AG09319 (cell line): ENCODE data around the gene DHRSX.
"Not testable (repeated sequence)": the region's sequence is repeated elsewhere in the genome, so short reads cannot be mapped to it uniquely, and the experiment has no call there.

Experiments used
- DNase-seq: peaks from one replicate; pipeline ENCODE4 v3.0.0-alpha.2; 2010; ENCODE audit warnings: low read depth; ENCODE audit errors: extremely low read depth
- TF ChIP-seq, protein P1 (sequence below): IDR thresholded peaks from 2 replicates; pipeline ENCODE4 v1.5.1; 2011; ENCODE audit warnings: low read depth, mild to moderate bottlenecking, inconsistent platforms, low read length, moderate library complexity

DHRSX gene

DNA sequence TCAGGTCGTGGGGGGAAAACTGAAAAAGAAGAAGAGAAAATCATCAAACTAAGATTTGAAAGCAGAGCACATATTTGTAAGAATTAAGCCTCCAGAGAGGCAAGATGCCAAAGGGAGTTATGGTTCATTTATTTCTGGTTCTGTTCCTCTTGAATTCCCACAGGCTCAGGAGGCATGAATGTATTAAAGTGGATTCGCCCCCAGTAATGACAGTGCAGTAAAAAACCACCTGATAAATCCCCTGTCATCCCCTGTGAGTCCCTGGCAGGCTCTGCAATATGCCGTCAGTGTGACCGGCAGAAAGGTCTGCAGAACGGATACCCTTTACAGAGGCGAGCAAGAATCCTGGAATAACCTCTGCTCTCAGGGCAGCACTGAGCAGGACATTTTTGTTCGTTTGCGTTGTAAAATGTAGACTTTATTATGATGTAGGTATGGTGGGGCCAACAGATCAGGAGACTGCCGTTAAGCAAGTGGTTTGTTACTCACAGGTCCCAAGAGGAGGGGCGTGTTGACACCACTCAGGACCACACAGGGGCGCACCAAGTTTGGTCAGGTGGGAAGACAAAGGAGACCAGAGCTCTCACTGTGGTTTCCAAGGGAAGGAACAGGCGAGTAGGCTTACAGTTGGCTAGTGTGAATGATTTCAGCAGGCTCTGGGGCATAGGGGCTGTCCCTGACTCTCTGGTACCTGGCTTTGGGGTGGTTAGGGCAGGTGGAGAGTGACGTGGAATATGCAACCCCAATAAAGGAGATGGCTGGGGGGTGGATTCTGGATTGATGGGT is 75.3 kb downstream of the DHRSX start:
- TF ChIP-seq, protein P1, sequence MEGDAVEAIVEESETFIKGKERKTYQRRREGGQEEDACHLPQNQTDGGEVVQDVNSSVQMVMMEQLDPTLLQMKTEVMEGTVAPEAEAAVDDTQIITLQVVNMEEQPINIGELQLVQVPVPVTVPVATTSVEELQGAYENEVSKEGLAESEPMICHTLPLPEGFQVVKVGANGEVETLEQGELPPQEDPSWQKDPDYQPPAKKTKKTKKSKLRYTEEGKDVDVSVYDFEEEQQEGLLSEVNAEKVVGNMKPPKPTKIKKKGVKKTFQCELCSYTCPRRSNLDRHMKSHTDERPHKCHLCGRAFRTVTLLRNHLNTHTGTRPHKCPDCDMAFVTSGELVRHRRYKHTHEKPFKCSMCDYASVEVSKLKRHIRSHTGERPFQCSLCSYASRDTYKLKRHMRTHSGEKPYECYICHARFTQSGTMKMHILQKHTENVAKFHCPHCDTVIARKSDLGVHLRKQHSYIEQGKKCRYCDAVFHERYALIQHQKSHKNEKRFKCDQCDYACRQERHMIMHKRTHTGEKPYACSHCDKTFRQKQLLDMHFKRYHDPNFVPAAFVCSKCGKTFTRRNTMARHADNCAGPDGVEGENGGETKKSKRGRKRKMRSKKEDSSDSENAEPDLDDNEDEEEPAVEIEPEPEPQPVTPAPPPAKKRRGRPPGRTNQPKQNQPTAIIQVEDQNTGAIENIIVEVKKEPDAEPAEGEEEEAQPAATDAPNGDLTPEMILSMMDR = no peak
- no peak for DNase-seq

DNA sequence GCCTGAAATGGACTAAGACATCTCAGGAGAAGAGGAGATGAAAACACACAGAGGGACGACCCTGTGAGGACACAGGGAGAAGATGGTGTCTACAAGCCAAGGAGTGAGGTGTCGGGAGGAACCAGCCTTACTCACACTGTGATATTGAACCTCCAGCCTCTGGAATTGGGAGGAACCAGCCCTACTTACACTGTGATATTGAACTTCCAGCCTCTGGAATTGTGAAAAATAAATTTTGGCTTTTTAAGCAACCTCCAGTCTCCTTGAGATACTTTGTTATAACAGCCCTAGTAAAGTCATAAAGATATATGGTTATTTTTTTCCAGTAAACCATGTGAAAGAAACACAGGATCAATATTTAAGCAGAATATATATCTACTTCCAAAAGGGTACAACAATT is 76.5 kb downstream of the DHRSX start:
- DNase-seq = no peak
- TF ChIP-seq, protein P1 = no peak

DNA sequence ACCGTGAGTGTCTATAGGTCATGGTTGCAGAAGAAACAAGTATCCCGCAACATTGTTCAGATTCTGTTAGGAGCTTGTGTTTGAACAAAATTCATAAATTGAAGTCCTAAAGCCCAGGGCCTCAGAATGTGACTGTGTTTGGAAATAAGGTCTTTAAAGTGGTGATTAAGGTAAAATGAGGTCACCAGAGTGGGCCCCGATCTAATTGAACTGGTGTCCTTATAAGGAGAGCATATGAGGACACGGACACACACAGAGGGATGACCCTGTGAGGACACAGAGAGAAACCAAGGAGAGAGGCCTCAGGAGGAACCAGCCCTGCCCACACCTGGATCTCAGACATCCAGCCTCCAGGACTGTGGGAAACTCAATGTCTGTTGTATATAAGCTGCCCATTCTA is 76.9 kb downstream of the DHRSX start:
- TF ChIP-seq, protein P1 = no peak

DNA sequence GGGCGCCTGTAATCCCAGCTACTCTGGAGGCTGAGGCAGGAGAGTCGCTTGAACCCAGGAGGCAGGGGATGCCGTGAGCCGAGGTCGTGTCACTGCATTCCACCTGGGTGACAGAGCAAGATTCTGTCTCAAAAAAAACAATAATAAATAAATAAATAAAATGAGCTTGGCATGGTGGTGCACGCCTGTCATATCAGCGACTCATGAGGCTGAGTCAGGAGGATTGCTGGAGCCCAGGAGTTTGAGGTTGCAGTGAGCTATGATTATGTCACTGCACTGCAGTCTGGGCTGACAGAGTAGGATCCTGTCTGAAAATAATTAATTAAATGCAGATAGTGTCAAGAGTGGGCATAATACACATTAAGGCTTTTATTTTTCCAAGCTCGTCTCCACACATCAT is 77.5 kb downstream of the DHRSX start:
- DNase-seq = no peak
- TF ChIP-seq, protein P1 = no peak

More for the DNA sequence above, 76.9 kb downstream of the DHRSX start:
- no peak for DNase-seq

DNA sequence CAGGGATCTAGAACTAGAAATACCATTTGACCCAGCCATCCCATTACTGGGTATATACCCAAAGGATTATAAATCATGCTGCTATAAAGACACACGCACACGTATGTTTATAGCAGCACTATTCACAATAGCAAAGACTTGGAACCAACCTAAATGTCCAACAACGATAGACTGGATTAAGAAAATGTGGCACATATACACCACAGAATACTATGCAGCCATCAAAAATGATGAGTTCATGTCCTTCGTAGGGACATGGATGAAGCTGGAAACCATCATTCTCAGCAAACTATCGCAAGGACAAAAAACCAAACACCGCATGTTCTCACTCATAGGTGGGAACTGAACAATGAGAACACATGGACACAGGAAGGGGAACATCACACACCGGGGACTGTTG is 81.4 kb downstream of the DHRSX start:
- not testable (repeated sequence) for DNase-seq

DNA sequence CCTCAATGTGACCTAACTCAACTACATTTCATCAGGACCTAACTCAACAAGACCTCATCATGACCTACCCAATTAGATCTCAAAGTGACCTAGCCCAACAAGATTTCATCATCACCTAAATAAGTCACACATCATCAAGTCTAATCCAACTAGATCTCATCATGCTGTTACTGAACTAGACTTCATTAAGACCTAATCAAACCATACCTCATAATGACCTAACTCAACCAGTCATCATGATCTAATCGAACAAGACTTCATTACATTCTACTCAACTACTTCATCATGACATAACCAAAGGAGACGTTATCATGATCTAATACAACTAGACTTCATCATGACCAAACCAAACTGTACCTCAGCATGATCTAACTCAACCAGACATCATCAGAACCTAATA is 82.8 kb downstream of the DHRSX start:
- DNase-seq = no peak
- TF ChIP-seq, protein P1 = no peak

DNA sequence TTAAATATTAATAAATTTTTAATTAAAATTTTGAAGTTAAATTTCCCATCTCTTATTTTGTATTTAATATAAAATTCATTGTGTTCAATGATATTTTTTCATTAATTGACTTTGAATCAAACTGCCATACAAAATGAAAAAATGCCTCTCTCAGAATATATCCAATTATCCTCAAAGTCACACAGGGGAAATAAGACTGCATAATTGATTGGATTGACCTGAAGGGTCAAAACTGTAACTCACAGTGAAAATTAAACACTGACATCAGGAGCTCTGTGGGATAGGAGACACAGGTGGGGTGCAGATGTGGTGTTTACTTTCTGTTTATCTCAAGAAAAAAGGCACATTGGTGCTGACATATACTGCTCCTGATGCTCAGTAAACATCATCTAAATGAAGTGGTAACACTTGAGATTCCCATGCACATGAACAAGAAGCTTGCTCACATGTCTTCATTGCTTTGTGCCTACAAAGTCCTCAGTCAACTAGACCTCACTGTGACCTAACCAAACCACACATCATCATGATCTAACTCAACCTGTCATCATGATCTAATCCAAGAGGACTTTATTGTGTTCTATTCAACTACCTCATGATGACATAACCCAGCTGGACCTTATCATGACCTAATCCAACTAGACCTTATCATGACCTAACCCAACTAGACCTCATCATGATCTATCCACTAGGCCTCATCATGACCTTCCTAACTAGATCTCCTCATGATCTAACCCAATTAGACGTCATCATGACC is 83.7 kb downstream of the DHRSX start:
- DNase-seq = no peak
- TF ChIP-seq, protein P1 = no peak
